HepG2 (cell line): ENCODE measurements around the gene C14orf119. TPM values are rescaled to one million over a fixed set of nuclear protein-coding genes. Genes with fewer than 3 reads are reported as not detected.

Experiments
- ATF7 ChIP-seq, 2 experiments: fragments of 450-650 bp in 1 of 2; sonication (generic) in 1 of 2; formaldehyde crosslinking in 1 of 2; IDR thresholded peaks; 2 replicates each; pipeline versions ENCODE4 v1.4.0 to v1.6.1; 2016 to 2020; ENCODE audit warnings: antibody characterized with exemption in 1 of 2, mild to moderate bottlenecking in 1 of 2, missing genetic modification reagents in 1 of 2
- BORCS8-MEF2B ChIP-seq: sonication (generic); formaldehyde crosslinking; IDR thresholded peaks from 2 replicates; pipeline ENCODE4 v1.8.0; 2022; ENCODE audit warnings: mild to moderate bottlenecking, missing genetic modification reagents
- FOXK1 ChIP-seq: sonication (generic); formaldehyde crosslinking; IDR thresholded peaks from 2 replicates; pipeline ENCODE4 v1.4.0; 2020; ENCODE audit warnings: low read depth, missing genetic modification reagents, borderline replicate concordance
- HMG20A ChIP-seq: IDR thresholded peaks from 2 replicates; pipeline ENCODE4 v1.6.1; 2016; ENCODE audit warnings: borderline replicate concordance
- MED1 ChIP-seq: sonication (generic); formaldehyde crosslinking; IDR thresholded peaks from 2 replicates; pipeline ENCODE4 v1.4.0; 2020; ENCODE audit warnings: missing genetic modification reagents
- NFKBIZ ChIP-seq: IDR thresholded peaks from 2 replicates; pipeline ENCODE4 v1.6.1; 2018; ENCODE audit warnings: missing genetic modification reagents, missing compliant biosample characterization
- TOE1 ChIP-seq: sonication (generic); formaldehyde crosslinking; IDR thresholded peaks from 2 replicates; pipeline ENCODE4 v1.4.0; 2020; ENCODE audit warnings: mild to moderate bottlenecking, missing genetic modification reagents
- ZNF101 ChIP-seq: sonication (generic); formaldehyde crosslinking; IDR thresholded peaks from 2 replicates; pipeline ENCODE4 v1.4.0; 2020; ENCODE audit warnings: mild to moderate bottlenecking, low read depth, missing genetic modification reagents, borderline replicate concordance
- ZNF292 ChIP-seq: sonication (generic); formaldehyde crosslinking; IDR thresholded peaks from 2 replicates; pipeline ENCODE4 v1.8.1; 2022; ENCODE audit warnings: mild to moderate bottlenecking, low read depth, missing genetic modification reagents, borderline replicate concordance
- ZNF570 ChIP-seq: sonication (generic); formaldehyde crosslinking; IDR thresholded peaks from 2 replicates; pipeline ENCODE4 v1.4.0; 2020; ENCODE audit warnings: mild to moderate bottlenecking, missing genetic modification reagents, borderline replicate concordance
- ZNF761 ChIP-seq: sonication (generic); formaldehyde crosslinking; conservative IDR thresholded peaks from 2 replicates; pipeline ENCODE4 v1.4.0; 2020; ENCODE audit warnings: mild to moderate bottlenecking, missing genetic modification reagents
- ZSCAN25 ChIP-seq: sonication (generic); formaldehyde crosslinking; IDR thresholded peaks from 2 replicates; pipeline ENCODE4 v1.8.0; 2022; ENCODE audit warnings: mild to moderate bottlenecking, missing genetic modification reagents
- polyA plus RNA-seq, 8 experiments: library from polyadenylated mRNA; depleted of rRNA in 3 of 8; stranded (reverse) in 7 of 8; unstranded in 1 of 8; fragments of >200 nt; fragmentation: Illumina TruSeq in 4 of 8; extraction: Trizol in 4 of 8; gene quantifications; 2 replicates each; pipeline versions ENCODE4 v1.2.1 to v1.2.3, GENCODE V29; 2011 to 2016; ENCODE audit warnings: low read depth in 4 of 8, missing spikeins in 1 of 8, mixed read lengths in 1 of 8; ENCODE audit not compliant: insufficient read depth in 1 of 8
- total RNA-seq, 5 experiments: library from RNA; depleted of rRNA; stranded (reverse); fragments of >200 nt; fragmentation: Illumina TruSeq; extraction: Trizol; gene quantifications; 2 replicates each; pipeline ENCODE4 v1.2.3, GENCODE V29; 2016; ENCODE audit warnings: low read depth in 1 of 5
- TF ChIP-seq, protein P1 (sequence below): sonication (generic); formaldehyde crosslinking; conservative IDR thresholded peaks from 2 replicates; pipeline ENCODE4 v1.8.0; 2022; ENCODE audit warnings: low read depth, missing genetic modification reagents
- TF ChIP-seq, protein P2 (sequence below): sonication (generic); formaldehyde crosslinking; IDR thresholded peaks from 2 replicates; pipeline ENCODE4 v1.5.0; 2020; ENCODE audit warnings: missing genetic modification reagents
- TF ChIP-seq, protein P3 (sequence below): sonication (generic); formaldehyde crosslinking; conservative IDR thresholded peaks from 2 replicates; pipeline ENCODE4 v1.4.0; 2020; ENCODE audit warnings: missing genetic modification reagents
- TF ChIP-seq, protein P4 (sequence below): sonication (generic); formaldehyde crosslinking; IDR thresholded peaks from 2 replicates; pipeline ENCODE4 v1.4.0; 2020; ENCODE audit warnings: missing genetic modification reagents
- TF ChIP-seq, protein P5 (sequence below): sonication (generic); formaldehyde crosslinking; IDR thresholded peaks from 2 replicates; pipeline ENCODE4 v1.5.0; 2020; ENCODE audit warnings: missing genetic modification reagents, mild to moderate bottlenecking, borderline replicate concordance

C14orf119 gene
- total and polyA plus RNA-seq, 2 of the 13 experiments (the other 11 are each of a cell fraction or from before 2014, with no cell fraction given) = 117 to 206 TPM

DNA sequence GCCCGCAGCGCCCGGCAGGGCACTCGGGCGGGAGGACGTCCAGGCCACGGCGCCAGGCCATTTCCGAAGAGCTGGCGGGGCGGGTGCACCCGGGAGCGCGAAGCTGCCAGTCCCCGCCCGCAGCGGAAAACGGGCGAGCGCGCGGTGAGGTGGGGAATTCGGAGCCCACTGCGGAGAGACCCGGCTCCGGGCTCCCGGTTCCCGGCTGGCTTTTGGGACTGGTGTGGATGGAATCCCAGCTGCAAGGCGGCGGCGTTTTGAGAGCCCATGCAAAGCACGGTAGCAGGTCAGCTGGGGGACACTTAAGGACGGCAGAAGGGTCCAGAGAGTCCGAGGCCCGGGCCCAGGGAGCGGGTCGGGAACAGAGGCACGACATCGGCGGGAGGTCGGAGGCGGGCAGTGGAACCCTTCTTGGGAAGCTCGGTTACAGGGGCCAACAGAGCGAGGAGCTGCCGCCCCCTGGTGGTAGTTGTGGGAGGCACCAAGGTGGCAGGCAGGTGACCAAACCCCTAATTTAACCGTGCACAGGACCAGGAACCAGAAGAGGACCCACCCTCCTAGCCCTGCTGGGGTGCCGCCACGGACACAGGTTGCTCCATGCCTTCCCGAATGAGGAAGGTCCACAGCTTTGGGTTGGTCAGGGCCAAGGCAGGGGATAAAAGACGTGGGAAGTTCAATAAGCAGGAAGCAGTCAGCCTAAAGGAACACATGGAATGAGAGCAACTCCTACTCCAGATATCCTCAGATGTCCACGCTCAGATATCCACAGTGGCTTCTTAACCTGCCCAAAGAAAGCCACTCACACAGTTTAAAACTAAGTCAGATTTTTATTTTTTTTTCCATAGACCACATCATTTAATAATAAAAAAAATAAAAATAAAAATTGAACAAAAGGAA, 37.3 kb upstream of the C14orf119 start (continued):
- TF ChIP-seq ATF7 (IDR thresholded peaks at IDR 0.05) (no peak), ATF7 (CRISPR knock-in tag; IDR thresholded peaks at IDR 0.05) (peak; percentile 20; the same call in 1 of the 2 replicates), ZSCAN25 (peak; percentile 64), MED1 (CRISPR knock-in tag) (peak; percentile 79), BORCS8-MEF2B (CRISPR knock-in tag) (peak; percentile 87), TOE1 (peak; percentile 82; the same call in 1 of the 2 replicates), HMG20A (CRISPR knock-in tag) (no peak), FOXK1 (peak; percentile 60; the same call in 1 of the 2 replicates), ZNF101 (no peak), ZNF761 (CRISPR knock-in tag) (peak; percentile 69; the same call in 1 of the 2 replicates), ZNF570 (CRISPR knock-in tag) (0 out of 2 replicates have a peak, but pooled peaks have one; percentile 57), ZNF292 (CRISPR knock-in tag) (no peak), NFKBIZ (CRISPR knock-in tag) (peak; percentile 60; the same call in 1 of the 2 replicates)
- TF ChIP-seq, protein P1, sequence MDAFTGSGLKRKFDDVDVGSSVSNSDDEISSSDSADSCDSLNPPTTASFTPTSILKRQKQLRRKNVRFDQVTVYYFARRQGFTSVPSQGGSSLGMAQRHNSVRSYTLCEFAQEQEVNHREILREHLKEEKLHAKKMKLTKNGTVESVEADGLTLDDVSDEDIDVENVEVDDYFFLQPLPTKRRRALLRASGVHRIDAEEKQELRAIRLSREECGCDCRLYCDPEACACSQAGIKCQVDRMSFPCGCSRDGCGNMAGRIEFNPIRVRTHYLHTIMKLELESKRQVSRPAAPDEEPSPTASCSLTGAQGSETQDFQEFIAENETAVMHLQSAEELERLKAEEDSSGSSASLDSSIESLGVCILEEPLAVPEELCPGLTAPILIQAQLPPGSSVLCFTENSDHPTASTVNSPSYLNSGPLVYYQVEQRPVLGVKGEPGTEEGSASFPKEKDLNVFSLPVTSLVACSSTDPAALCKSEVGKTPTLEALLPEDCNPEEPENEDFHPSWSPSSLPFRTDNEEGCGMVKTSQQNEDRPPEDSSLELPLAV (CRISPR knock-in tag) = no peak
- TF ChIP-seq, protein P2, sequence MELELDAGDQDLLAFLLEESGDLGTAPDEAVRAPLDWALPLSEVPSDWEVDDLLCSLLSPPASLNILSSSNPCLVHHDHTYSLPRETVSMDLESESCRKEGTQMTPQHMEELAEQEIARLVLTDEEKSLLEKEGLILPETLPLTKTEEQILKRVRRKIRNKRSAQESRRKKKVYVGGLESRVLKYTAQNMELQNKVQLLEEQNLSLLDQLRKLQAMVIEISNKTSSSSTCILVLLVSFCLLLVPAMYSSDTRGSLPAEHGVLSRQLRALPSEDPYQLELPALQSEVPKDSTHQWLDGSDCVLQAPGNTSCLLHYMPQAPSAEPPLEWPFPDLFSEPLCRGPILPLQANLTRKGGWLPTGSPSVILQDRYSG (CRISPR knock-in tag) = no peak
- TF ChIP-seq, protein P3, sequence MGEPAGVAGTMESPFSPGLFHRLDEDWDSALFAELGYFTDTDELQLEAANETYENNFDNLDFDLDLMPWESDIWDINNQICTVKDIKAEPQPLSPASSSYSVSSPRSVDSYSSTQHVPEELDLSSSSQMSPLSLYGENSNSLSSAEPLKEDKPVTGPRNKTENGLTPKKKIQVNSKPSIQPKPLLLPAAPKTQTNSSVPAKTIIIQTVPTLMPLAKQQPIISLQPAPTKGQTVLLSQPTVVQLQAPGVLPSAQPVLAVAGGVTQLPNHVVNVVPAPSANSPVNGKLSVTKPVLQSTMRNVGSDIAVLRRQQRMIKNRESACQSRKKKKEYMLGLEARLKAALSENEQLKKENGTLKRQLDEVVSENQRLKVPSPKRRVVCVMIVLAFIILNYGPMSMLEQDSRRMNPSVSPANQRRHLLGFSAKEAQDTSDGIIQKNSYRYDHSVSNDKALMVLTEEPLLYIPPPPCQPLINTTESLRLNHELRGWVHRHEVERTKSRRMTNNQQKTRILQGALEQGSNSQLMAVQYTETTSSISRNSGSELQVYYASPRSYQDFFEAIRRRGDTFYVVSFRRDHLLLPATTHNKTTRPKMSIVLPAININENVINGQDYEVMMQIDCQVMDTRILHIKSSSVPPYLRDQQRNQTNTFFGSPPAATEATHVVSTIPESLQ (CRISPR knock-in tag) = no peak; the same call in 1 of the 2 replicates
- TF ChIP-seq, protein P4, sequence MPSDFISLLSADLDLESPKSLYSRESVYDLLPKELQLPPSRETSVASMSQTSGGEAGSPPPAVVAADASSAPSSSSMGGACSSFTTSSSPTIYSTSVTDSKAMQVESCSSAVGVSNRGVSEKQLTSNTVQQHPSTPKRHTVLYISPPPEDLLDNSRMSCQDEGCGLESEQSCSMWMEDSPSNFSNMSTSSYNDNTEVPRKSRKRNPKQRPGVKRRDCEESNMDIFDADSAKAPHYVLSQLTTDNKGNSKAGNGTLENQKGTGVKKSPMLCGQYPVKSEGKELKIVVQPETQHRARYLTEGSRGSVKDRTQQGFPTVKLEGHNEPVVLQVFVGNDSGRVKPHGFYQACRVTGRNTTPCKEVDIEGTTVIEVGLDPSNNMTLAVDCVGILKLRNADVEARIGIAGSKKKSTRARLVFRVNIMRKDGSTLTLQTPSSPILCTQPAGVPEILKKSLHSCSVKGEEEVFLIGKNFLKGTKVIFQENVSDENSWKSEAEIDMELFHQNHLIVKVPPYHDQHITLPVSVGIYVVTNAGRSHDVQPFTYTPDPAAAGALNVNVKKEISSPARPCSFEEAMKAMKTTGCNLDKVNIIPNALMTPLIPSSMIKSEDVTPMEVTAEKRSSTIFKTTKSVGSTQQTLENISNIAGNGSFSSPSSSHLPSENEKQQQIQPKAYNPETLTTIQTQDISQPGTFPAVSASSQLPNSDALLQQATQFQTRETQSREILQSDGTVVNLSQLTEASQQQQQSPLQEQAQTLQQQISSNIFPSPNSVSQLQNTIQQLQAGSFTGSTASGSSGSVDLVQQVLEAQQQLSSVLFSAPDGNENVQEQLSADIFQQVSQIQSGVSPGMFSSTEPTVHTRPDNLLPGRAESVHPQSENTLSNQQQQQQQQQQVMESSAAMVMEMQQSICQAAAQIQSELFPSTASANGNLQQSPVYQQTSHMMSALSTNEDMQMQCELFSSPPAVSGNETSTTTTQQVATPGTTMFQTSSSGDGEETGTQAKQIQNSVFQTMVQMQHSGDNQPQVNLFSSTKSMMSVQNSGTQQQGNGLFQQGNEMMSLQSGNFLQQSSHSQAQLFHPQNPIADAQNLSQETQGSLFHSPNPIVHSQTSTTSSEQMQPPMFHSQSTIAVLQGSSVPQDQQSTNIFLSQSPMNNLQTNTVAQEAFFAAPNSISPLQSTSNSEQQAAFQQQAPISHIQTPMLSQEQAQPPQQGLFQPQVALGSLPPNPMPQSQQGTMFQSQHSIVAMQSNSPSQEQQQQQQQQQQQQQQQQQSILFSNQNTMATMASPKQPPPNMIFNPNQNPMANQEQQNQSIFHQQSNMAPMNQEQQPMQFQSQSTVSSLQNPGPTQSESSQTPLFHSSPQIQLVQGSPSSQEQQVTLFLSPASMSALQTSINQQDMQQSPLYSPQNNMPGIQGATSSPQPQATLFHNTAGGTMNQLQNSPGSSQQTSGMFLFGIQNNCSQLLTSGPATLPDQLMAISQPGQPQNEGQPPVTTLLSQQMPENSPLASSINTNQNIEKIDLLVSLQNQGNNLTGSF (CRISPR knock-in tag) = no peak
- TF ChIP-seq, protein P5, sequence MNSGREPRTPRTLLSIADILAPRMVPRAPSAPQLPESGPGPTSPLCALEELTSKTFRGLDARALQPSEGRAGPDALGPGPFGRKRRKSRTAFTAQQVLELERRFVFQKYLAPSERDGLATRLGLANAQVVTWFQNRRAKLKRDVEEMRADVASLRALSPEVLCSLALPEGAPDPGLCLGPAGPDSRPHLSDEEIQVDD (CRISPR knock-in tag) = peak; percentile 58; the same call in 1 of the 2 replicates
